Measurements from ENCODE around the gene MCC.

MCC gene

DNA sequence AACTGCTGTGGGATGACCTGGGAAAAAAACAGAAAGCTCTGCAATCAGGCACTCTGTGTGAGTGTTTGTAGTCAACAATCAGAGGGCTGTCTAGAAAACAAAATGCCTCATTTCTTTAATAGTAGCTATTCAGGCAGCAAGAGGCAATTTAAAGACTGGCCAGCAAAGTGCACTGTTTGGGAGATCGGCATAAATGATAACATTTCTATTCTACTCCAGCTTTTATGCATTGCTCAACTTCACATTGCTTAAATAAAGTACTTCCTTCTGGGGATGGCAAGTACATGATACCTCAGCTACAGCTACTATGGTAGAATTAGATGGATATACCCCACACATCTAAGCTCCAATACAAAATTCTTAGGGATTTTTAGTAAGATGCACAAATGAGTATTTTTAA lies 318.5 kb downstream of the MCC start:
- DNase-seq = no peak

DNA sequence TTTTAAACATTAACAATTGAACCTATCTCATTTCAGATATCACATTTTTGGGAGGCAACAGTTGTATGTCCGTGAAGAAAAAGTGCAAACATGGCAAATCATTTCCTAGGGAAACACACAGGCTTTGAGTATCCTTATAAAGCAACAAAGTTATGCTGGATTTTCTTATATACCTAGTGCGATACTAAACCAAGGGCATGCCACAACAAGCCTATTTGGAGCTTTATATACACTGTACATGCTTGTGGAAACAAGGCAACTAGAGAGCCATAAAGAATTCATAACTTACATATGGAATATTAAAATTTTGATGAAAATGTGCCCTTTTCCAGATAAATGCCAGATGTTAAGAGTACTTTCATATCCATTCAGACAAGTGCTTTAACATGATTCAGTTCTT lies 320.3 kb downstream of the MCC start:
- no peak for DNase-seq

DNA sequence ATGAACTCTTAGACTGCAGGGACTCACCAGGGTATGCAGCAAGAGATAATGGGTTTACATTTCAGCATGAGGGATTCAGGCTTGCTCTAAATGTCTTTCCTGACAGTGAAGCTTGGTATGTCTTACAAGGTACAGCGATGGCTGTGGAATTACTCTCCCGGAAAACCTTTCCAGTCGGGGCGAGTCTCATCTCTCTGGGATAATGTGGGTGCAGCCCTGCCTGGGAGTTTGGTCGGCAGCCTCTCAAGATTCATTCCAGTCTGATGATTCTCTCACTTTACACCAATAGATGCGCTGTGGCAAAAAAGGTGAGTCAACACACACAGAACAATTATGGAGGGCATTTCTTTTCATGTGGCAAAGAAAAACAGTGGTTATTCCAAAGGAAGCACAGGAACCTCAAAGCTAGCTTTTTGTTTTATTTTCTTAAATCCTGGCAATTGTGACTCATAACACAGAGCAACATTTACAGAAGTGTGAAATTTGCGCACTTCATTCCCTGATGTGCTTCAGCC lies 321.3 kb downstream of the MCC start:
- peak; percentile 77 for DNase-seq

DNA sequence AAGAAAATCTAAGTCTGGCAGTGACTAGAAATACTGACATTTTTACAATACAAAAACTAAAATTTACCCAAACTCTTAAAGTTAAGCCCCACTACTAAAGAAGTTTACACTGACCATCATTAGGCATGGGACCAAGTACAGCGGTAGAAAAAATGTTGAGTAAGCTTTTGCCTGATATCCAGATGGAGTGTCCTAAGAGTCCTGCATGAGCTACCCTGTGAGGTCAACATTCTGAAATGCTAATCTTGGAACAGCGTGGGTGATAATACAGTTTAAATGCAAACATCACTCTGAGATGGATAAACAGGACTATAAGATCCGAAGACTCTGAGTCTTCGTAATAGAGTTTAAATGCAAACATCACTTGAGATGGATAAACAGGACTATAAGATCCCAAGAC lies 322.0 kb downstream of the MCC start:
- no peak for DNase-seq

DNA sequence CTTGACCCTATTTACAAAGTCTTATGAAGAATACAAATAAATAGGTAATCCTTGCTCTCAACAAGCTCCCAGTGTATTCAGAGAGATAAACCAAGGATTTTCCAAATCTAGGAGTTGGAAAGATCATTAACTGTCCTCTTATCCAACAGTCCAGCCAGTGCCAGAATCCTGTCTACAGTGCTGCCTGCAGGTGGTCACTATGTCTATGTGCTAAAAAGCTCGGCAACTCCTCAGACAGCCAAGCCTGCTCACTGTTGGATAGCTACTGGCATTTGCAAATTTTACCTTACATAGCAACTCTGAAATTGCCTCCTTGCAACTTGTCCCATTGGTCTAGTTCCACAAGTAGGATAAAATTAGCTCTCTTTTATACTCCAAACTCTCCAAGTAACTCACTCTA lies 324.2 kb downstream of the MCC start:
- DNase-seq = no peak

DNA sequence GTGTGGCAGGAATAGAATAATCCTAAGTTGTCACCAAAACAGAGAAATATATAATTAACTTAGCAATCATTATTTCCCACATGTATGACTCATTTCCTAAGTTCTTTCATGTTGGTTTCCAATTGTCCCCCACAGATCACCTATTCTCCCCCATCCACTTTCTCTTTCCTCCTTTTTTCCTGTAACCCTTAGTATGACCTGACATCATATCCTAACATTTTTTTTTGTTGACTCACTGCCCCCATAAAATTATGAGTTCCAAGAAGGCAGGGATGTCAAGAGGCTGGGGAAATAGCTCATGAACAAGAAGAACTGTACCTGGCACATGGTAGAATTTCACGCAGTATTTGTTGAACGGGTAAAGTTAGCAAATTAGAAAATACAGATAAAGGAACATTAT lies 324.9 kb downstream of the MCC start:
- DNase-seq = peak; percentile 51

DNA sequence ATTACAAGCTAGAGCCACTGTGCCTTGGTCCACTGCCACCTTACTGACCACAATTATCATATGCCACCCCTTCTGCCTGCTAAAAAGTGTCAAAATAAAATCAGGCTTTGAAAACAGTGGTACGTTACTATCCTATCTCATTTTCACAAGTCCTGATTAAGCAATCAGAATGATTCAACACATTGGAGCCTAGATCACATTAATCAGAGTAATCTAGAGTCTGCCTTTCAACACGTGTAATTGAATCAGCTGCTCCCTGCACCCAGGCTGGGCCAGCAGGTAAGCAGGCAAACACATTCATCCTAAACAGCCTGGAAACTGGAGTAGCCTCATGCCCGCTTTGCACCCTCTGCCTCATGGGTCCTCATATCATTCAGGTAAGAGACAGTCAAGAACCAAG lies 325.5 kb downstream of the MCC start:
- peak; percentile 53 for DNase-seq

DNA sequence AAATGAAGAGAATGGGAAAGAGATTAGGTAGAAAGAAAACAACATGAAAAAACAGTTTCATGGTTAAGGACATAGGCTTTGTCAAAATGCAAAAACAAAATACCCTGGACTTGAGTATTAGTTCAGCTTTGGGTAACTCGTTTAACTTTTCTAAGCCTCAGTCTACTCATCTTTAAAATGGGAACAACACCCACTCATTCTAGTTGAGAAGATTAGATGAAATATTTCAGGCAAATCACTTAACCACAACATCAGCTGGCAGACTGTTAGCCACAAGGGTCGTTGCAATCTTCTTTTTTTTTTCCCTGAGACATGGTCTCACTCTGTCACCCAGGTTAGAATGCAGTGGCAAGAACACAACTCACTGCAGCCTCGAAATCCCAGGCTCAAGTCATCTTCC lies 326.0 kb downstream of the MCC start:
- DNase-seq = no peak

DNA sequence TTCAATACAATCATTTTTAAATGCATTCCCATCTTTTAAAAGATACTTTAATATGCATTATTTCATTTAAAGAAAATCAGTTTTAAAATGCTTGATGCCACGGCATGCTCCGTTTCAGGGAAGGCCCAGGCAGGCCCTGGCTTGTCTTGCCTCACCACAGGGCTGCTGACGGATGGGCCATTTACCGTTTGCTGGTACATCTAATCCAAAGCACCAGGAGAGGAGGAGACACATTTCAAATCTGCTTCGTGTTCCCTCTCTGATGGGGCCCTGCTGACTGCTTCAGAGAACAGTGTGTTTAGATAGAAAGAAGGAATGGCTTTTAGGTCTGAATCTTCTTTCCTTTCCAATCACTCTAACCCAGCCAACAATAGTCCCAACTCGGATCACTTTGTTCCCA lies 326.4 kb downstream of the MCC start:
- DNase-seq = no peak

DNA sequence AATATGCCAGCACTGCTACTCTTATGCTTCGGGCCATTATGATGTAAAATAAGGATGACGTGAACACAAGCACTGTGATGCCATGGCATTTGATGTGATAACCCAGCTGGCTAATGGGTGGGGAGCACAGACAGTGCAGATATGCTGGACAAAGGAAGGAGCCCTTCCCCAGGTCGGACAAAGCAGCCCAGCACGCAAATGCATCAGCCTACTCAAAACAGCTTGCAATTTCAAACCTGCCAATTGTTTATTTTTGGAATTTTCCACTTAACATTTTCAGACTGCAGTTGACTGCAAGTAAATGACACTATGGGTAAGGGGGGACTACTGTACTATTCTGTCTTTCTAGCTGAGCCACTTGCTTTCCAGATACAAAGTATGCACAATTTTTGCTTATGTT lies 330.4 kb downstream of the MCC start:
- no peak for DNase-seq

DNA sequence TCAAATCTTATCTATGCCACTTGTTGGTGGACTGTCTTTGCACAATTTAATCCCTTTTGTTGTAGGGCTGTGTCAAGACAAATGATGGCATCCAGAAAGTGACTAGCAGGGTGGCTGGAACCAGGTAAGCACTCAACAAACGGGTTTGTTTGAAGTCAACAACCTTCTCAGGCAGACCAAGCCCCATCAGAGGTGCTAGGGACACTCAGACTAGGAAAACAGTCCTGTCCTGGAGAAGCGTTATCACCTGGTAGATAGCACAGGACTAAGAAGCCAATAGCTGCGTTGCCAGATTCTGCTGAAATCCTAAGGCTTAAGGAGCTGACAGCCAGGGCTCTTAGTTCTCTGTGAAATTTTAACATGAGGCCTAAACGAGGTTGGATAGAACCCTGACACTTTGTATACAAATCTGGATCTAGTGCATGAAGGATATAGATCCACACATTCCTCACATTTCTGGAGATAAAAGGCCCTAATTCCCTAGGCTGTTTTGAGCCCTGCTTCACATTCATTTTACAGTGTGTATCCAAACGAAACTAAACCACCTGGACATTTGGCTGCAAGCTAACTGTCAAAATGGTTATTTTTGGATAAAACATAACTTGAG lies 331.9 kb downstream of the MCC start:
- DNase-seq = no peak

DNA sequence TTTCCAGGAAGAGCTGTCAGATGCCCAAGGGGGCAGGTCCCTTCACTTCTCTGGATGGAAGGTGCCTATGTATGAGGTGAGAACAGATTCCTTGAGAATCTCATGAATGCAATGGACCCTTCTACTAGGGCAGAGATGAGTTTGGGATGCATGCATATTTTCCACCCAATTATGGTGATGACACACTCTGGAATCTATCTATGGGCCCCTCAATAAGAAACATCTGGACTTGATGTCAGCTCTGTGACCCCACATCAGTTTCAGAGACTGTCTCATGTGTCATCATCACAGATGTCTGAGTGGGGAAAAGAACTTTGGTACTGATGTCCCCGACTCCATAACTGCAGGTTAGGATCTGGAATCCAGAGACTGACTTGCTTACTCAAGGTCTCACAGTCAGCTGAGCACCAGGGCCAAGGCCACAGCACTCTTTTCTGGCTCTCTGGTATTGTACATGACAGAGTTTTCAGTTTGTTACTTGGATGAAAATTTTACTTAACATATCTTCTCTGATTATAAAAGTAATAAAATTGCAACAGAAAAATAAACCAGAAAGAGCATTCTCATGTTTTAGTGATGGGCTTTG lies 334.6 kb downstream of the MCC start:
- DNase-seq = peak; percentile 87

DNA sequence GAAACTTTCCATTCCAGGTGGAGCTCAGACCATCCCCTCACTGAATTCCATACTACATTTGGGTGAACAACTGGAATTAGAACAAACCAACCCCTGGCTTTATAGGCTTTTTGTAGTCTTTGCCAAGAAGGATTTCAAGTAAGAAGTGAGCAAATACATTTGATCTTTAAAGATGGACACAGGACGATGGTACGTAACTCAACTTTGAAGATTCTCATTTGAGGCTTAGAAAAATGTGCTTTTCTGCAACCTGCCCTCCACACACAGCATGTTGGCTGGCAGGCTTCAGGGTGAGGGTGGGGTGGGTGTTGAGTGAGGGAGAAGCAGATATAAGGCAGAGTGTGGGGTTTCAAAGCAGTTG lies 335.9 kb downstream of the MCC start:
- DNase-seq = no peak

DNA sequence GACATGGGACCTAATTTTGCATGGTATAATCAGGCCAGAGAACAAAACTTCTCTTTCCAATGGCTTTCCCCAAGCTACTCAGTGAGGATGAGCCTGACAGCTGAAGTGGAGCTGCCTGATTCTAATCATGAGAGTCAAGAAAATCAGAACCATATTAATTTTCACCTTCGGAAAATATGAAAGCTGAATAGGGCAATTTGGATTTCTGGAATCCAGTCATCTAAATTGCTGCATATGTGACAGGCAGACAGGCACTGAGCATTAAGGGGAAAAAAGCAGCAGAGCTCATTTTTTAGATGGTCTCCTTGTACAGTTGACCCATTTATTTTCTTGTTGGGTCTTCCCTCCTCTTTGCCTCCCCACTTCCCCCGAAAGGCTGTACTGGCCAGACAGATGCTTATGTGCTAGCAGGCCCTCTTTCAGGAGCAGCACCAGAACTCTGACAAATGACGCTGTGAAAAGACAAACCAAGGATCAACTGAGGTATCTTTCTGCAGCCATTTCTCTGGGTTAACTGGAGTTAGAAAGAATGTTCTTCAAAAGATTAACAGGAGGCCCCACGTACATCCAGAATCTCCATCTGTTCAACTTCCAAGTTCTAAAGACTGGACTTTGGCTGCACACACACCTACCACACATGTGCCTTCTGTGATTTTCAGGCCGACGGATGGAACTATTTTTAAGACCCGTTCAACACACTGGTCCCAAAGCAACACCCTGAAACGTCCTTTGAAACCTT lies 336.4 kb downstream of the MCC start:
- DNase-seq = no peak

DNA sequence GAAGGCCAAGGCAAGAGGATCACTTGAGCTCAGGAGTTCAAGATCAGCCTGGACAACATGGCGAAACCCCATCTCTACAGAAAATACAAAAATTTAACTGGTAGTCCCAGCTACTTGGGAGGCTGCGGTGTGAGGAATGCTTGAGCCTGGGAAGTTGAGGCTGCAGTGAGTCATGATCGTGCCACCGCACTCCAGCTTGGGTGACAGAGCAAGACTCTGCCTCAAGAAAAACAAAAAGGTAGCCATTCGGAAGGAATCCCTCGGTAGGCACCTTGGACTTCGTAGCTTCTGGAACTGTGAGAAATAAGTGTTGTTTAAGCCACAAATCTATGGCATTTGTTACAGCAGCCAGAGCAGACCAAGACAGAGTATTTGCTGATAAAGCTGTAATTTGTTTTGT lies 337.4 kb downstream of the MCC start:
- no peak for DNase-seq

DNA sequence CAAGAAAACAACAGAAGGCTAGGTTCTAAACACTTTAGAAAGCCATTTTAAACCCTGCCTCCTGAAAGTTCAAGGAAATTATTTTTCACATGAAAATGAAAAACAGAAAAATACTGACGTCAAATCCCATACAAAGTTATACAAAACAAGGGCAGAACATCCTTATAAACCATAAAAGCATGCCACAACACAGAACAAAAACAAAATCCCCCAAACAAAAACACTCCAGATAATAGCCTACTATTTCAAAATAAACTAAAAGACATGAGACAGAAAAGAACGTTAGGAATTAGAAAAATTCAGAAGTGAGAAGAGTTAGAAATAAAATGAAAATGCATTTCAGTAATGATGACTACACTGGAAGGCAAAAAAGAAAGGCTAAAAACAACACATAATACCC lies 338.0 kb downstream of the MCC start:
- peak; percentile 36 for DNase-seq

DNA sequence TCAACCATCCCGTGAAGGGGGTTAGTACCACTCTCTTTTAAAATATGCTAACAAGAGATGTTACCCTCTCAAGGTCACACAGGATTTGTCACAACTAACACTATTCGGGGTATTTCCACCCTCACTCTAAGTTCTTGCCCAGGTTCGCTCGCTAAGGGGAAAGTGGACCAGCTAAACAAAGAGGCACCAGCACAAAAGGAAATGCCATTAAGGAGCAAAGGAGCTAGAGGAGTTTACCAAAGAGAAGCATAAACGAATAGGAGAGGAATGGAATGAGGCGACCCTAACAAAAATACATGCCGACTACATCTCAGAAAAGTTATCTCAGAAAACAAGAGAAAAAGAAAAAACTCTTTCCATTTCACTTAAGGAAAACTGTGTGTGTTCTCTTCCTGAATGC lies 340.7 kb downstream of the MCC start:
- no peak for DNase-seq

DNA sequence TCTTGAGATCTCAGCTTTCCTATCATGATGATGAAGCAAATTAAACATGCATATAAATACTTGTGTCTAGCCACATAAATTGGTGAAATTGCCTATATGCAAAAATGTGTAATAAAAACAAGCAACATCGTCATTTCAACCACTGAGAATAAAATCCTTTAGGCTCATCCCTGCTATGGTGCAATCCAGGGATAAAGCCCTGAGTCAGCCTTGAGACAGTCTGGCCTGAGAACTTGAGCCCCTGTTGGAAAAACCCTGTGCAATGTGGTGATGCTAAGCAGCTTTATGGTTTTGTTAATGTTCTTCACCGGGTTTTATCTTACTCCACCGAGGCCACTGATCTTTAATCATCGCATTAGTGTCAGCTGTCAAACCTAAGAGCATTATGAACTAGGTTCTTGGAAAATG lies 341.1 kb downstream of the MCC start:
- peak; percentile 98 for DNase-seq

DNA sequence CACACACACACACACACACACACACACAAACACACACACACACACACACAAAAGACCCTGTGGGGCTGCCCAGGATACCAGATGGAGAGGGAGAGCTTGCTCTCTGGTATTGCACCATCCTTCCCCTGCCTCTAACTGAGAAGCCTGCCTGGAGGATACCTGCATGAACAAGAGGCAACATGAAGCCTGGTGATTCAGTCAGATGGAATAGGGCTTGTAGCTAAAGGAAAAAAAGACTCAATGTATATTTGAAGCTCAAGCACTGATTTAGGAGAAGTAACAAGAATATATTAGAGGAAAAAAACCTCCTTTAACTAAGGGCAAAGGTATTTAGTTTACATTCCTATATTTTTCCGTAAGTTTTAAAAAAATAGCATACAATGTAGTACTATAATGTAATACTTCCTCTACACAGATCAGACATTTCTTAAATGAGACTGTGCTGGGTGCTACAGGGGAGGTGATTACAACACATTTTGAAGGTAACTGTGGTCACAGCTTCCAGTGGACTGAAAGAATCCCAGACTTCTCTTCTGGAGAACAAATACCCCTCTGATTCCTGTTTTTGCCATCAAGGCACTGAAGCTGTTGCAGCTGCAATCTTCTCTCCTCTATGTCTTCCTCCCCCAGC lies 342.4 kb downstream of the MCC start:
- peak; percentile 58 for DNase-seq

DNA sequence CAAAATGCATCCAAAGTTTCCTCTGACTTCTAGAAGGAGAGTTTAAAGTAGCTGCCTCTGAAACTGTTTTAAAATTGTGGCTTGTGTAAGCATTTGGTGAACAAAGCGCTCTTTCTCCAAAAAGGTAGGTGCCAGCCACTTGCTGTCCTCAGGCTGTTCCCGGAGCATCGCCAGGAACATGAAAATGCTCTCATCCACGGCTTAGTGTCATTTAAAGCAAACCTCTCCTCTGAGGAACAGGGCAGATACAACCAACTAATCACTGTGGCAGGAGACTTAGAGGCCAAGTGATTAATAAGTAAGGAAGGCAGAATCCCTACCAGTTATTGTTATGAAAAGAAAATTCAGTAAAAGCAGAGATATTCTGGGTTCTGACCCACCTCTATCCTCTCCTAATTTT lies 346.1 kb downstream of the MCC start:
- no peak for DNase-seq

DNA sequence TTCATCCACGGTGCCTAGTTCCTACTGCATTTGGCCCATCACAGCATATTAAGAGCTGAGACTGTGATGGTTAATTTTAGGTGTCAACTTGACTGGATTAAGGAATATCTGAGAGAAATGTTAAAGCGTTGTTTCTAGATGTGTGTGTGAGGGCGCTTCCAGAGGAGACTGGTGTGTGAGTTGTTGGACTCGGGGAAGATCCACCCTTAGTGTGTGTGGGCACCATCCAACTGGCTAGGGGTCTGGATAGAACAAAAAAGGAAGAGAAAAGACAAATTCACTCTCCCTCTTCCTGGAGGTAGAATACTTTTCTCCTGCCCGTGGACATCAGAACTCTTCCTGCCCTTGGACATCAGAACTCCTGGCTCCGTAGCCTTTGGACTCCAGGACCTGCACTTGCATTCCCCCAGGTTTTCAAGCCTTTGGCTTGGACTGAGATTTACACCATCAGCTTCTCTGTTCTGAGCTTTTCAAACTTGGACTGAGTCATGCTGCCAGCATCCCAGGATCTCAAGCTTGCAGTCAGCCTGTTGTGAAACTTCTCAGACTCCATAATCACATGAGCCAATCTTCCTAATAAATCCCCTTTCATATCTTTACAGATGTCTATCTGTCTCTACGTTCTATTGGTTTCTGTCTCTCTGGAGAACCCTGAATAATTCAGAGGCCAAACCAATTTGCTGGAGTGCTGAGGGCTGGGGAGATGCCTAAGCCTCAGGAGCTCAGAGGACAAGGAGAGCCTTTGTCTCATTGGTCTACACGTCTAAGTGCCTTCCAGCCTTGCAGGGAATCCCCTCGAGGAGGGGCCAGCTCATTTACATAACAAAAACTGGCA lies 347.2 kb downstream of the MCC start:
- DNase-seq = peak; percentile 88

DNA sequence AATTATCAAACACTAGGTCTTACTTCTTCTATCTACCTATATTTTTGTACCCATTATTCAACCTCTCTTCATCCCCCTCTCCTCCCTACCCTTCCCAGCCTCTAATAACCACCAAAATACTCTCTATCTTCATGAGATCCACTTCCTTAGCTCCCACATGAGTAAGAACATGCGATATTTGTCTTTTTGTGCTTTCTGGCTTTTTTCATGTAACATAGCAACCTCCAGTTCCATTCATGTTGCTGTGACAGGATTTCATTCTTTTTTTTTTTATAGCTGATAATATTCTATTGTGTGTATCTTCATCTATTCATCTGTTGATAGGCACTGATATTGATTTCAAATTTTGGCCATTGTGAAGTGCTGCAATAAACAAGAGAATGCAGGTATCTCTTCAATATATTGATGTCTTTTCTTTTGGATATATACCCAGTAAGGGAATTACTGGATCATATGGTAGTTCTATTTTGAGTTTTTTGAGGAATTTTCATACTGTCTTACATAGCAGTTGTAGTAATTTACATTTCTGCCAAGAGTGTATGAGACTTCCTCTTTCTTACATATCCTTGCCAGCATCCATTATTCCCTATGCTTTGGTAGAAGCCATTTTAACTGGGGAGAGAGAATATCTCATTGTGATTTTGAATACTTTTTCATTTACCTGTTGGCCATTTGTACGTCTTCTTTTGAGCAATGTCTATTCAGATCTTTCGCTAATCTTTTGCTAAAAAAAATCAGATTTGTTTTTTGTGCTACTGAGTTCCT lies 354.9 kb downstream of the MCC start:
- DNase-seq = no peak
